Measurements from ENCODE around the gene NDUFA9.

GRCh38 chr12:4665236-4665635, 16.3 kb downstream of the NDUFA9 start:
- TF ChIP-seq RARB (CRISPR knock-in tag; IDR thresholded peaks at IDR 0.05): no peak
- TF ChIP-seq ZC3H10 (CRISPR knock-in tag; IDR thresholded peaks at IDR 0.05): no peak
- no peak for TF ChIP-seq ZNF565 (CRISPR knock-in tag; conservative IDR thresholded peaks at IDR 0.05; ENCODE audit: low read depth)
- TF ChIP-seq ZFP3 (CRISPR knock-in tag; IDR thresholded peaks at IDR 0.05): no peak
- TF ChIP-seq PPARA (CRISPR knock-in tag; IDR thresholded peaks at IDR 0.05; ENCODE audit: borderline replicate concordance): no peak
- no peak for TF ChIP-seq ZNF8 (CRISPR knock-in tag; IDR thresholded peaks at IDR 0.05)
- TF ChIP-seq ZFP30 (CRISPR knock-in tag; IDR thresholded peaks at IDR 0.05): no peak
- no peak for TF ChIP-seq POU6F1 (CRISPR knock-in tag; IDR thresholded peaks at IDR 0.05; ENCODE audit: borderline replicate concordance, low read depth)
- no peak for TF ChIP-seq OSR1 (CRISPR knock-in tag; IDR thresholded peaks at IDR 0.05)
- no peak for TF ChIP-seq CREB5 (CRISPR knock-in tag; IDR thresholded peaks at IDR 0.05; ENCODE audit: low read depth)
- TF ChIP-seq CSDC2 (CRISPR knock-in tag; IDR thresholded peaks at IDR 0.05): no peak
- TF ChIP-seq TOX (CRISPR knock-in tag; IDR thresholded peaks at IDR 0.05; ENCODE audit: borderline replicate concordance): no peak
- TF ChIP-seq PATZ1 (CRISPR knock-in tag; IDR thresholded peaks at IDR 0.05; ENCODE audit: borderline replicate concordance): no peak
